ENCODE results near the gene CNTNAP4. TPM values are rescaled to one million over a fixed set of nuclear protein-coding genes. Genes with fewer than 3 reads are reported as not detected.

Gene CNTNAP4
- total RNA-seq, 1 donor from 2014 or later = not detected

DNA sequence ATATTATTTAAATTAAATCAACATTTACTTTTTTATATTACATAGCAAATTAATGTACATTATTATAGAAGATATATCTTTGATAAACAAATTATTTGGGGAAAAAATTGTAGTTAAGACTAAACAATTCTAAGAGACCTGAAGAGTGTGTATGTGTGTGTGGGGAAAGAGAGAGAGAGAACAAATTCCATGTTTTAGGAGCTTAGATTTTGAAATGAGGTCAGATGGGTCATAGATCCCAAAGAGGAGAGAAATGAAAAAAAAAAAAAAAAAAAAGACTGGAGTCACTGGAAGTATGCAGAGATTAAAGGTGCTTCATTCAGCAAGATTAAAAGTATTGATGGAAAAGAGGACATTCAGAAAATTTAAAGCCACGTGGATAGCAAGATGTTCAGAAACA lies 206.8 kb downstream of the CNTNAP4 start:
- Histone ChIP-seq H3K36me3 (no peaks in the 10 kb centered on the region), H3K9me3 (replicated peaks) (no peaks in the 10 kb centered on the region), H3K4me3 (no peak overlapping the region), H3K4me1 (no peaks in the 10 kb centered on the region), H3K27ac (replicated peaks) (no peak overlapping the region), H3K27me3 (ENCODE audit: low read depth) (no peaks in the 10 kb centered on the region)
- no peak for TF ChIP-seq CTCF (IDR thresholded peaks at IDR 0.05; ENCODE audit: borderline replicate concordance)
- DNase-seq = no peak
- intact Hi-C loops (cut with micrococcal nuclease) = no loop called here

DNA sequence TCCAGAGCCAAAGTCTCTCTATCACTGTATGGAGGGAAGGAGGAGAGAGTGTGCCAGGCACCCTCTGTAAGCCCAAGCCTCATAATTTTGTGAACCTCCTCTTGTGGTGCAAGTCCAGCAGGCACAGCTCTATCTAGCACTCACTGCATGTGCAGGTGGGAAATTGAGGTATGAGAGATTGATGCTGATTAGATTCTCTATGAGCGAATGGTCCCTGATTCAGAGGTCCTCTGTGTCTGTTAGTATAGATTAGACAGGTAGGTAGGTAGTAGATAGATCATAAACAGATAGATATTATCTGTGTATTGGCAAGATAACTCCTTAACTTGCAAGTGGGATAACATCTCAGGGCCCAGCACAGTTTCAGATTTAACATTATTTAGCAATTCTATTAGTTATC lies 209.5 kb downstream of the CNTNAP4 start:
- TF ChIP-seq CTCF (IDR thresholded peaks at IDR 0.05; ENCODE audit: borderline replicate concordance) = no peak
- intact Hi-C loops (cut with micrococcal nuclease) = no loop called here
- H3K27ac ChIP-seq (replicated peaks) = no peak overlapping the region
- no peaks in the 10 kb centered on the region for H3K9me3 ChIP-seq (replicated peaks)
- no peaks in the 10 kb centered on the region for H3K4me1 ChIP-seq
- H3K36me3 ChIP-seq = no peaks in the 10 kb centered on the region
- H3K27me3 ChIP-seq (ENCODE audit: low read depth) = no peaks in the 10 kb centered on the region
- no peak overlapping the region for H3K4me3 ChIP-seq
- DNase-seq = no peak

- Histone ChIP-seq H3K4me3 (no peak overlapping the region), H3K27me3 (ENCODE audit: low read depth) (no peaks in the 10 kb centered on the region), H3K27ac (replicated peaks) (no peak overlapping the region), H3K4me1 (no peaks in the 10 kb centered on the region), H3K9me3 (replicated peaks) (no peaks in the 10 kb centered on the region), H3K36me3 (no peaks in the 10 kb centered on the region)
- DNase-seq = no peak
- TF ChIP-seq CTCF (IDR thresholded peaks at IDR 0.05; ENCODE audit: borderline replicate concordance) = no peak
- intact Hi-C loops (cut with micrococcal nuclease) = no loop called here
Observed at GRCh38 chr16:76487411-76488064, 210.3 kb downstream of the CNTNAP4 start.

- DNase-seq = no peak
Observed at GRCh38 chr16:76488065-76488417, 210.8 kb downstream of the CNTNAP4 start.

DNA sequence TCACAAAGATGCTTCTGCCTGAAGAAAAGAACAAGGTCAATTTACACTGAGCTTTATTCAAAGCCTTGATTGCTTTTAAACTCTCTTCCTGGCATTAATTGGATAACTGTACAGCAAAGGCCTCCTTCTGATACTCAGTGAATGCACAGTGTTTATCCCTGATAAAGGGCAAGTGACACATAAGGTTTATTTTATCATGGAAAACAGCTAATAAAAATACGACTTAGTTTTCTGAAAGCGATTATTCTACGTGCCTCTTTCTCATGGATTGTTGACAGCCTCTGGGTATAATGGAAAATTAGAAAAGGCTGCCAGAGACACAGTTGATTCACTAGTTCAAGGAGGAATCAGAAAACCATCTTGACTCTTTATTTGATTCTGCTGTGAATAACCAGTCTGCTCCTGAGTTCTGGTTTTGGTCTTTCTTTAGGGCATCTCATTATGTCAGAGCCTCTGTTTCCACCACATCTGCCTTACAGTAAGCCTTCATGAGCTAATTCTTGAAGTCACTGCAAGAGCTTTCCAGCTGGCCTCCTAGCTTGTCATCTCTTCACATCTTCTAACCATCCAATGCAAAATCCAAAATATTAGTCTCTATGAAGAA lies 212.9 kb downstream of the CNTNAP4 start:
- Histone ChIP-seq H3K36me3 (no peaks in the 10 kb centered on the region), H3K4me3 (no peak overlapping the region), H3K27ac (replicated peaks) (no peak overlapping the region), H3K27me3 (ENCODE audit: low read depth) (no peaks in the 10 kb centered on the region), H3K4me1 (no peaks in the 10 kb centered on the region), H3K9me3 (replicated peaks) (no peaks in the 10 kb centered on the region)
- no peak for TF ChIP-seq CTCF (IDR thresholded peaks at IDR 0.05; ENCODE audit: borderline replicate concordance)
- intact Hi-C loops (cut with micrococcal nuclease) = no loop called here
- DNase-seq = no peak

More at GRCh38 chr16:76488065-76488417, 210.8 kb downstream of the CNTNAP4 start:
- H3K27ac ChIP-seq (replicated peaks) = no peak overlapping the region
- no peaks in the 10 kb centered on the region for H3K27me3 ChIP-seq (ENCODE audit: low read depth)
- H3K4me3 ChIP-seq = no peak overlapping the region
- no peak for TF ChIP-seq CTCF (IDR thresholded peaks at IDR 0.05; ENCODE audit: borderline replicate concordance)
- no peaks in the 10 kb centered on the region for H3K36me3 ChIP-seq
- intact Hi-C loops (cut with micrococcal nuclease) = no loop called here
- H3K9me3 ChIP-seq (replicated peaks) = no peaks in the 10 kb centered on the region
- no peaks in the 10 kb centered on the region for H3K4me1 ChIP-seq
